Effector CD4-positive, alpha-beta T cell (primary cell): ENCODE results near the gene MICAL1.

Experiments used
- DNase-seq: peaks from one replicate; pipeline ENCODE4 v3.0.0-alpha.2; 2020
- total RNA-seq: gene quantifications from one replicate; lab custom pipeline; 2026; lab: John Stamatoyannopoulos, UW

Gene MICAL1, protein sequence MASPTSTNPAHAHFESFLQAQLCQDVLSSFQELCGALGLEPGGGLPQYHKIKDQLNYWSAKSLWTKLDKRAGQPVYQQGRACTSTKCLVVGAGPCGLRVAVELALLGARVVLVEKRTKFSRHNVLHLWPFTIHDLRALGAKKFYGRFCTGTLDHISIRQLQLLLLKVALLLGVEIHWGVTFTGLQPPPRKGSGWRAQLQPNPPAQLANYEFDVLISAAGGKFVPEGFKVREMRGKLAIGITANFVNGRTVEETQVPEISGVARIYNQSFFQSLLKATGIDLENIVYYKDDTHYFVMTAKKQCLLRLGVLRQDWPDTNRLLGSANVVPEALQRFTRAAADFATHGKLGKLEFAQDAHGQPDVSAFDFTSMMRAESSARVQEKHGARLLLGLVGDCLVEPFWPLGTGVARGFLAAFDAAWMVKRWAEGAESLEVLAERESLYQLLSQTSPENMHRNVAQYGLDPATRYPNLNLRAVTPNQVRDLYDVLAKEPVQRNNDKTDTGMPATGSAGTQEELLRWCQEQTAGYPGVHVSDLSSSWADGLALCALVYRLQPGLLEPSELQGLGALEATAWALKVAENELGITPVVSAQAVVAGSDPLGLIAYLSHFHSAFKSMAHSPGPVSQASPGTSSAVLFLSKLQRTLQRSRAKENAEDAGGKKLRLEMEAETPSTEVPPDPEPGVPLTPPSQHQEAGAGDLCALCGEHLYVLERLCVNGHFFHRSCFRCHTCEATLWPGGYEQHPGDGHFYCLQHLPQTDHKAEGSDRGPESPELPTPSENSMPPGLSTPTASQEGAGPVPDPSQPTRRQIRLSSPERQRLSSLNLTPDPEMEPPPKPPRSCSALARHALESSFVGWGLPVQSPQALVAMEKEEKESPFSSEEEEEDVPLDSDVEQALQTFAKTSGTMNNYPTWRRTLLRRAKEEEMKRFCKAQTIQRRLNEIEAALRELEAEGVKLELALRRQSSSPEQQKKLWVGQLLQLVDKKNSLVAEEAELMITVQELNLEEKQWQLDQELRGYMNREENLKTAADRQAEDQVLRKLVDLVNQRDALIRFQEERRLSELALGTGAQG
- 197 reads per million, percentile 92 among the genes with 10 or more reads in this experiment for total RNA-seq

DNA sequence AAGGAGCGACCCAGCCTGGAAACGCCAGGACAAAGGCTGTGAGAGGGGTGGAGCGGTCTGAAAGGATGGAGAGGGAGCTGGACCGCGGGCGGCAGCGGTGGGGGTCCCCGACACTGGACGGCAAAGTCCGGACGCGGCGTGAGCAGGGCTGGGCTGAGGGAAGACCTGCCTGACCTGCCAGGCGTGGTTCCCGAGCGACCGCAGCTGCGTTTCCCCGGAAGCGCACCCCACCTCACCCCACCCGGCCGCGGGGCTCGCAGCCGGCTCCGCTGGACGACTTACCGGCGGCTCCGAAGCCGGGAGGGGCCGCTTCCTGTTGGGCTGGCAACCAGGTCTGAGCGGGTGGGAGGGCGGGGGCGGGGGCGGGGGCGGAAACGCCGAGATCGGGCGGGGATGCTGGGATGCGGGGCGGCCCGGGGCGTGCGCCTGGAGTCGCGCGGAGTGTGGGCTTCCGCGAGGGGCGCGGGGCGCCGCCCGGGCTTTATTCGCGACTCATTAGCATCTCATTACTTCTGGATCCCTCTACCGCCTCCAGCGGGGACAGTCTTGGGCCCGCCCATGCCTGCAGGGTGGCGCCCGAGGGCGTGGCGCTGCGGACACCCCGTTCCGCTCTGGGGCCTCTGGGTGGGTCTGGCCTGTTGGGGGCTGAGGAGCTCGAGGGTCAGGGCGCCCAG is at the start of gene MICAL1:
Gene MICAL1 (minus strand): TSS at position 336 of the 674 bp plus-strand sequence. CDS start 1,576 bp downstream, outside the sequence.
- peak; percentile 79 for DNase-seq

DNA sequence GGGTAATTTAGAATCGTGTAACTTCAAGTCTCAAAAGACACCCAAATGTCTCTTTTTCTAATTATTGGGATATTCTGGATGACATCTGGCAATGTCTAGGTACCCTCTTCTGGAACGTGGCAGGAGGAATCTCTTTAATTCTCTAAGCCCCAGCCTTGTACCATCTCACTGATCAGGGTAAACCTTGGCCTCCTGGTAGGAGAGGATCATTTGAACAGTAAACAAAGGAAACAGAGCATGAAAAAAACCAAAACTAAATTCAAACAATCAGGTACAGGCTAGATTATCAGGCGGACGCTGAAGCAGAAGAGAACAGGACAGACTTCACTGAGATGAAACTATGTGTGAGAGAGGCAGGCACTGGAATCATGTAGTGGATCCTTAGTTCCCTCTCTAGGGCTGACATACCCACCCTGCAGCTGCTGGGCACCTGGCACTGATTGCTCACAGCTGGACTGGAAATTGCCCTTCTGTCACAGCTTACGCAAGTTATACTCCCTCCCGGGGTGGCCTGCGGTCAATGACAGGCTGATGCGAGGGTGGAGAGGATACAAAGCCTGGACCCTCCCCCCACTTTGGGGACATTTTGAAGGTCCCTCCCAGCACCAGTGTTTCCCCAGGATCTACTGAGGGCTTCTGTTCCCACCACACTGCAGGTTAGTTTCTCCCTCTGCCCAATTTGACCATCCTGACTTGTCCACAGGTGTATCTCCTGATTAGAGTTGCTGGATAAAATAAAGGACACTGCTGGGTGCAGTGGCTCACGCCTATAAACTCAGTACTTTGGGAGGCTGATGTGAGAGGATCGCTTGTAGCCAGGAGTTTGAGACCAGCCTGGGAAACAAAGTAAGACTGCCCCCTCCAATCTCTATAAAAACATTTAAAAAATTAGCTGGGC is 48.0 kb upstream of the MICAL1 start:
- DNase-seq, result no peak

DNA sequence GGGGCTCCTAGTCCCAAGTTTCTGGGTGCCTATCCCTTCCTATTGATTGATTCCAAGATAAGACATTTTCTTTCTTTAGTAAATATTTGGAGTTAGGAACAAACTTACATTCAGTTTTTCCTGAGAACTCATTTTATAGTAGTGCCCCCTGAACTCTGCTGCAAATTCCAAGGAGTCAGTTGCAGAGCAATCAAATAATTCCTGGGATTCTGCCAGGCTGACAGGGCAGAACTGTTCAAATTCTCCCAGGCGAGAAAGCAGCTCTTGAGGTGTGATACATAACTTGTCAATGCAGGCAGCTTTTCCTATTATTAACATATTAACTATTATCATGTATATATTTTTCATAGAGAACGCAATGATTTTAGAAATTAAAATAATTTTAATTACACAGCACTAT is 43.4 kb upstream of the MICAL1 start:
- DNase-seq, result no peak

DNA sequence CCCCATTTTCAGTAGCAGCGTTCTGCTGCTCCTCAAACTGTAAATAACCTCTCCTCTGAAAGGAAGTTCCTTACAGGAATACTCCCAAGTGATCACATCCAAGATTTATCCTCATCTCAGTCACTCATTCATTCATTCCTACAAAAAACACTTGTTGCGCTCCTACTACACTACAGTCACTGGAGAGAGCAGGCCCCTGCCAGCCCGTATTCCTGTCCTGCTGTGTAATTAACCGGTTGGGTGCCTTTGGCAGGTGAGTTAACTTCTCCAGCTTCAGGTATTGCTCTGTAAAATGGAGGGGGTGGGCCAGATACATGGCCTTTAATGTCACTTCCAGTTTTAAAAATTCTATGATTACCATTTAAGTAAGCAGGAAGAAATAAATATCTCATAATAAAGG is 42.5 kb upstream of the MICAL1 start:
- DNase-seq, result no peak

DNA sequence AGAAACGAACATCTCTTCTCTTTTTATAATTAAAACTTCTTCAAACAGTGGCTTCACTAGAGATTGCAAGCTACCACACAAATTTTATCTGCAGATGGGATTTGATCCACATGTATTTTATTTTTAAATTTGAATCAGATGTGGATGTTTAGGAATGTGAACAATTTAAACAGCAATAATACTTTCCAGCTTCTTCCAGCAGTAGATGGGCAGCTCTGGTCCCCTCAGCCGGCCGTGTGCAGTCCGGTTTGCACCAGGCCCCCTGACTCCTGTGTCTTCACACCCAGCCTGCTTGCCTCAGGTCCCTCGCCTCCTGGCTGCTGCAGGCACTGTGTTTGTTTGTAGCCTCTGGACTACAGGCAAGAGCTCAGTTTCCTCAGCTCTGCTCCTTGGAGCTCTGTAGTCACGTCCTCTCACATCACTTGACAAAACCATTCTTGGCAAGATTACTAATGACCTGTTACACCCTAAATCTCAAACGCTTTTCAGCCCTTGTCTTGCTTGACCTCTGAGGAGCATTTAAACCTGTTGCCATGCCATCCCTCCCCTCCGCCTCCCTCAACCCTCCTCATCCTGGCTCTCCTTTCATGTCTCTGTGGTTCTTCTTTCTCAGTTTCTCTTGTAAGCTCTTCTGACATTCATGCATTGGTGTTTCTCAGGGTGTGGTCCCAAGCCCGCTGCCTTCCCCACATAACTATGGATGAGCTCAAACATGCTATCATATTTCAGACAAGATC is 40.6 kb upstream of the MICAL1 start:
- DNase-seq, result no peak

DNA sequence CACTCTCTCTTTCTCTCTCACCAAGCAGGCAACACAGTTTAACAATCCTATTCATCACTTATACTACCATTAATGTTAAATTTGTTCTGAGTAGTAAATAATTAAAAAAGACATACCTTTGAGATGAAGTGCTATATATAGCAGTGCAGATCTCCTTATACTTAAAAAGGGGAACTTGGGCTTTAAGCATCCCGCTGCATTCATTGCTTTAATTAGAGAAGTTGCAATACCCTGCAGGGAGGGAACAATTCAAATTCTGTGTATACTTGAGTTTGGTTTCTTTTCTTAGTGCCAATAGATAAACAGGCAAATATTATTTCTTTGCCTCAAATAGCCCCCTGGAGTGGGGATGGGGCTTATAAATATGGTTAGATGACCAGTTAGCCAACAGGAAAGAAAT is 38.3 kb upstream of the MICAL1 start:
- DNase-seq, result no peak

DNA sequence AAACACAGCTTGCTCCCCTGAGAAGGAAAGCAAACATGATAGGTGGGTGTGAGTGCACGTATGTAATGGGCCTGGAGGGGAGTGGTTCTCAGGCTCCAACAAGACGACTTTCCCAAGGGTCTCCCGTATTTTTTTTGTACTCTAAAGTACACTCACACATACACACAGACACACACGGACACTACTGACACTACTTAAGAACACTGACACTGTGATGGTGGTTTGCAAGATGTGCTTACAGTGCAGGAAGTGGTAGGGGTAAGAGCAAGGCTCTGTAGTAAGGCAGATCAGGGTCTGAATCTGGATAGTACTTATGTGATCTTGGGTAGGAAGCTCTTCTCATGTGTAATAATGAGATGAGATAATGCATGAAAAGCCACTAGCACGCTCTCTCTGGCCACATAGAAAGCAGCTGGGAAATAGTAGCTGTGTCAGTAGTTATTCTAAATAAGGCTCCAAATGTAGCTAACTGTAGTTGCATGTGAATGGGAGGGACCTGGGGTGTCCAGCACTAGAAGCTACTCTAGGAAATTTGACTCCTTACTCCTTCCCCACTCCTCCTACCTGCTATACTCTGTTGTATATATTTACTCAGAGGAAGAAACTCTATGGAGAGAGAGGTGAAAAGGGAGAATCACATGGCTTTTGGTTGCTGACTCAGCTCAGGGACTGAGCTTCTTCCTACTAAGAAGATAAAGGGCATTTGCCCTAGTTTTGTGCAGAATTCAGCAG is 35.8 kb upstream of the MICAL1 start:
- no peak for DNase-seq

DNA sequence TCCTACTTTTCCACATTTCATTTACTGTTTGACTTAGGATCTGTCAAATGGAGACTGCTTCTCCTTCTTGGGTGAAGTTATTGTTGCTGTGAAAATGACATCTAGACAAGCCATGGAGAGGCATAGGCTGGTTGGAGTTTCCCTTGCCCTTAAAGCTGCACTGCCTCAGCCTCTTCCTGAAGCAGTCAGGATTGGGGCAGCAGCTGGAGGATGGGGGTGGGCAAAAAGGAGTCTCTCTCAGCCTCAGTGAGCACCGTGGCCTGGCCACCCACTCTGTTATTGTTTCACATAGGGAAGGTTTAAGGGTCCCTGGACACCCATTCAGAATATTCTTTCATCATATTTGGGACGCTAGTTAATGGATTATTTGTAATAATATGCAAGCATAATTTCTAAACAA is 35.1 kb upstream of the MICAL1 start:
- no peak for DNase-seq

DNA sequence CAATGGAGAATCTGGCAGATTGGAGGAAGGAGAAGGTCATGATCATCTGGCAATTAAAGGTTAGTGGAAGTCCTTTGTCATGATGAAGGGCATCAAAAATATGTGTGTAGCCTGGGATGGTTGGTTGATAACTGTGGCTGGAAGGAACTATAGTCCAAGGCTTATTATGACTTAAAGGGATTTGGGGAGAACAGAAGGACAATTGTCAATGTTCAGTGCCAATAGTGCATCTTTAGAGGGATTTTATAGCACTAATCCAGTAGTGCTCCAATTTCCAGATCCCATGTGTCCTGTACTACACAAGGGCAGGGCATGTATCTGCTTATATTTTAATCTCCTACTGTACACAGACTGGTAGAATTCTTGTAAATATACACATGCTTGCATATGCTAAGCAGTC is 32.4 kb upstream of the MICAL1 start:
- no peak for DNase-seq

DNA sequence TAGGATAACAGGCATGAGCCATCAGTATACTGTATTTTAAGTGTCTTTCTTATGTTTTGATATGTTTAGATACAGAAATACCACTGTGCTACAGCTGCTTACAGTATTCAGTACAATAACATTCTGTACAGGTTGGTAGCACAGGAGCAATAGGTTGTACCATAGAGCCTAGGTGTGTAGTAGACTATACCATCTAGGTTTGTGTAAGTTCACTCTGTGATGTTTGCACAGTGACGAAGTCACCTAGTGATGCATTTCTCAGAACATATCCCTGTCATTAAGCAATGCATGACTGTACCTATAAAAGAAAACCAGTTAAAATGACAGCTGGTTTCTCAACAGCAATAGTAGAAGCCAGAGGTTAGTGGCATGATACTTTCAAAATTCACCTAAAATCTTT is 30.5 kb upstream of the MICAL1 start:
- DNase-seq, result no peak

DNA sequence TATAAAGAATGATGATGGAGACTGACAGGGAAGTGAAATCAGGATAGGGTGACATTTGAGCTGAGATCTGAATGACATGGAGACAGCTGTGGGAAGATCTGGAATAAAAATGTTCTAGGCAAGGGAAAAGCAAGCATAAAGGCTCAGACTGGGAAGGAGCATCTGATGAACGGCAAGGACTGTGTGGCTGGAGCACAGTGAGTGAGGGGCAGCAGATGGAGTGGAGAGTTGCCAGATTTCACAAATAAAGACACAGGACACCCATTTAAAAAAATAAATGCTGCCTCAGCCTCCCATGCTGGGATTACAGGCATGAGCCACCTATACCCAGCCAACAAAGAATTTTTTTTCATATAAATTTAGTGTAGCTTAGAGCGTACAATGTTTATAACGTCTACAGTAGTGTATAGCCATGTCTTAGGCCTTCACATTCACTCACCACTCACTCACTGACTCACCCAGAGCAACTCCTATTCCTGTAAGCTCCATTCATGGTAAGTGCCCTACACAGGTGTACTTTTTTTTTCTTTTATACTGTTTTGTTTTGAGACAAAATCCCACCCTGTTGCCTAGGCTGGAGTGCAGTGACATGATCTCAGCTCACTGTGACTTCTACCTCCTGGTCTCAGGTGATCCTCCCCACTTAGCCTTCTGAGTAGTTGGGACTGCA is 29.8 kb upstream of the MICAL1 start:
- DNase-seq, result no peak

DNA sequence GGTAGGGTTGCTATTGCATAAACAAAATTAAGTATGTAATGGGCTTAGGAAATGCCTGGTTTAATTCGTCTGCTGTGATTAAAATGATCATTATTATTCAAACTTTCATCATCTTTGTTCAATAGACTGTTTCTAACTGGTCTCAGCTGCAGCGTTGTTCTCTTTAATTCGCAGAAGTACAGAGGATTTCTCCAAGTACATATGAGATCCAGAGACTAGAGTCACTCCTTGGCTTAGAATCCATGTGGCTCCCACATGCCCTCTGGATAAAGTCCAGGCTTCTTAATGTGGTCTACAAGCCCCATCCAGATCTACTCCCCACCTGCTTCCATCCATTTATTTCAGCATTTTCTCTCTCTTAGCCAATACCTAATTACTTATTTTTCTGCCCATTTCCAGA is 28.6 kb upstream of the MICAL1 start:
- no peak for DNase-seq

DNA sequence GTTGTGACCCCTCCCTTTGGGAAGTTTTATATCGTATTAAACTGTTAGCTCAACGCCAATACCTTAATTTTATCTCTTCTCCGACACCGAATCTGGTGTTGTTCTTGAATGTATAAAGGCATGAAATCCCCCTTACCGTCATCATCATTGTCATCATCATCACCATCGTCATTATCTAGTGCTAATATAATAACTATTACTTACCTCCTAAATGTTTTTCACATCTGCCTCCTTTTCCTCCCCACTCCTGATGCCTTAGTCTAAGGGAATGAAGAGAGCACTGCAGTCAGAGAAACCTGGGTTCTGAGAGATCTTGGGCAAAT is 28.1 kb upstream of the MICAL1 start:
- DNase-seq, result no peak

DNA sequence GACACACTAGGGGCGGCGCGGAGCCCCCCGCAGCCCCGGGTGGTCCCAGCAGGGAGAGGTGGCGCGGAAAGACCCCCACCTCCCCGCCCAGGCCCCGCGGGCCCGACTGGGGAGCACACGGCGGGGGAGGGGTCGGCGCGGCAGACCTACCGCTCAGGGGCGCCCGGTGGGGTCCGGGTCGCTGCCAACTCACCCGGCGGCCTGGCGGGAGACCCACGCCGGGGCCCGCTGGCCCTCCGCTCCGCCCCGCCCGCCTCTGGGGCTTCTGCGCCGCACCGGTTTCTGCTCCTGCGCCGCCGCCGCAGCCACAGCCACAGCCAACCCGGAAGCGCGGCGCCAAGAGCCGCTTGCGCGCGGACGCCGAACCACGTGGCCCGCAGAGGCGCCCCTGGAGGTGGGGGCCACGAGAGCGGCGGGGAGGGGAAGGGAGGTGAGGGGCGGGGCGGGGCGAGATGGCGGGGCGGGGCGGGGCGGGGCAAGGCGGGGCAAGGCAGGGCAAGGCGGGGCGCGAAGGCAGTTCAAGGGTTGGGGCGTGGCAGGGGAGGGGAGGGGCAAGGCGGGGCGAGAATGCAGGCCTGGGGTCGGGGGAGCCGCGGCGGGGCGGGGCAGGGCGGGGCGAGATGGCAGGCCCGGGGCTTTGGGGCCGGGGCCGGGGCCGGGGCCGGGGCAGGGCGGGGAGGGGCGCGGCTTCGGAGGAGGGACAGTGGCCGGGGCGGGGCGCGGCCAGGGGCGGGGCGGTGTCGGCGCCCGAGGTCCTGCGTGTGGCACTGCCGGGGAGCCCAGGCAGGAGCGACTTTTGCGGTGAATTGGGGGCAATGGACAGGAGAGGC is 27.5 kb upstream of the MICAL1 start, which contains the start of gene ZBTB24:
Gene ZBTB24 (minus strand): TSS at position 315 of the 830 bp plus-strand sequence. CDS start 1,193 bp downstream, outside the sequence.
- DNase-seq, result peak; percentile 86

DNA sequence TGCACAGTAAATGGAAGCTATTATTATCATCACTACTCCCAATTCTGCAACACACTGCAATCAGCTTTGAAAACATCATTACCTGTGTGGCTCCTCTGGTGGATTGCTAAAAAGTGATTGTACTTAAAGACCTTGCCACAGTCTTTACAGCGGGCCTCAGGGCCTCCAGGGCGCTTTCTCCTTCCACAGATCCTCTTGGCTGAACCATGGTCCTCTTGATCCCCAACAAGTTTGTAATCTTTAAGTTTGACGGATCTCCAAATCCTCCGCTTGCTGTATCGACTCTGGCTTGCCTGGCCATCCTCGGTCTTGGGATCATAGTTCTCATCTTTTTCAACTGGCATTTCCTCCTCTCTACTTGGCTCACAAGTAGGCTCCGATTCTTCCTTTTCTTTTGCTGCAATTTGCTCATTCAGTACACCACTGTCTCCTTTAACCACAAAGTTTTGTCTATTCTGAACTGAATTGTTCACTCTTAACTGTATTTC is 25.5 kb upstream of the MICAL1 start:
- DNase-seq, result no peak

DNA sequence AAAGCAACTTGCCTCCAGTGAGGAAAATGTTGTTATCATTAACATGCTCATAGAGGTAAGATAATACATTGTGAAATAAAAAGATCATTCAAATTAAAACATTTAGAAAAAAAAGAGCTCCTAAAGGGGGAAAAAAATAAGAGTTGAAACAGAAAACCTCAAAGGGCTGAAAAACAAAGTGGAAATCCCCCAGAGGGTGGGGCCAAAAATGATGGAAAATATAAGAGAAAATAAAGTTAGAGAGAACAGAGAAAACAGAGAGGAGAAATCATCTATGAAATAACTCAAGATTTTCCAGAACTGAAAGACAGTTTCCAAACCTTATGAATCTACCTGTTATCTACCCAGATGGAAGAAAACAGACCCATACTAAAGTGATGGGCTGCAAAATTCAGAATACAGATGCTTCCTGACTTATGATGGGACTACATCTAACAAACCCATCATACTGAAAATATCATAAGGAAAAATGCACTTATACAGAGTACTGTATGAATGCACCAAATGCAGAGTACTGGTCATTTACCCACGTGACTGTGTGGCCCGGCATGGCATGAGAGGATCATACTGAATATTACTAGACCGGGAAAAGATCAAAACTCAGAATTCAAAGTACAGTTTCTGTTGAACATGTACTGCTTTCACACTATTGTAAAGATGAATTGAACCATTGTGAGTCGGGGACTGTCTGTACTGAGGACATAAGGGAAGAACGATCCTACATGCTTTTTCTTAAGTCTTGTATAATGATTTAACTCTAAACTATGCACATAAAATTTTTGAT is 23.5 kb upstream of the MICAL1 start:
- DNase-seq, result no peak

DNA sequence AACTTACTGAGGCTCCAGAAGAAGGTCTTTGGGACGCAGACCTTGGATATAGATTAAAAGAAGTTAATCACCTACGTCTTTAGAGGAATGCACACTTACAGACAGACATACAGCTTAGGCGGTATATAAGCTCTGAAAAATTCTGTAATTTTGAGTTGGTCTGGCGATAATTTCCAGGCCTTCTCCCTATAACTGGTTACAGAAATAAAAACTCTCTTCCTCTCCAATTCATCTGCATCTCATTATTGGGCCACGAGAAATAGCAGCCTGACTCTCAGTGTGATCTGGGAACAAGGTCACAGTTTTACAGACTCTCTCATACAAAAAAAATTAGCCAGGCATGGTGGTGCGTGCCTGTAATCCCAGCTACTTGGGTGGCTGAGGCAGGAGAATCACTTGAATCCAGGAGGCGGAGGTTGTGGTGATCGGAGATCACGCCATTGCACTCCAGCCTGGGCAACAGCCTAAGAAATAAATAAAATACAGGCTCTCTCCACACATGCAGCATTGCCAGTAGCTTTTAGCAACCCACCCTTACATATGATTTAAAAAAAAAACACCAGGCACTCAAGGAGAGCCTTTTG is 22.7 kb upstream of the MICAL1 start:
- DNase-seq, result no peak
